ENCODE measurements around the gene PRR5L.

PRR5L gene

GRCh38 chr11:36432738-36433137 lies 136.7 kb downstream of the PRR5L start:
- TF ChIP-seq TAF1 (IDR thresholded peaks at IDR 0.05; ENCODE audit: low read depth, low read length), result no peak
- no peak for TF ChIP-seq POLR2A (IDR thresholded peaks at IDR 0.05; ENCODE audit: low read depth, low read length)
- TF ChIP-seq SPI1 (IDR thresholded peaks at IDR 0.05; ENCODE audit: low read depth, low read length), result no peak
- DNase-seq (ENCODE audit: insufficient read length, low spot score), result no peak
- FAIRE-seq, result no peak

- TF ChIP-seq TAF1 (IDR thresholded peaks at IDR 0.05; ENCODE audit: low read depth, low read length) (no peak), SPI1 (IDR thresholded peaks at IDR 0.05; ENCODE audit: low read depth, low read length) (no peak), POLR2AphosphoS5 (IDR thresholded peaks at IDR 0.05; ENCODE audit: low read depth, low read length) (no peak), PAX5 (IDR thresholded peaks at IDR 0.05; ENCODE audit: insufficient read depth, low read length, severe bottlenecking) (no peak), POLR2A (IDR thresholded peaks at IDR 0.05; ENCODE audit: low read depth, low read length) (no peak), POU2F2 (IDR thresholded peaks at IDR 0.05; ENCODE audit: low read depth, low read length) (no peak)
- FAIRE-seq (no peak), DNase-seq (ENCODE audit: insufficient read length, low spot score) (no peak)
These were observed 140.0 kb downstream of the PRR5L start for GRCh38 chr11:36436064-36436463.

- no peak for DNase-seq (ENCODE audit: insufficient read length, low spot score)
- no peak for TF ChIP-seq PAX5 (IDR thresholded peaks at IDR 0.05; ENCODE audit: insufficient read depth, low read length, severe bottlenecking)
- TF ChIP-seq POLR2AphosphoS5 (IDR thresholded peaks at IDR 0.05; ENCODE audit: low read depth, low read length), result no peak
- no peak for TF ChIP-seq POLR2A (IDR thresholded peaks at IDR 0.05; ENCODE audit: low read depth, low read length)
- TF ChIP-seq POU2F2 (IDR thresholded peaks at IDR 0.05; ENCODE audit: low read depth, low read length), result no peak
- no peak for TF ChIP-seq SPI1 (IDR thresholded peaks at IDR 0.05; ENCODE audit: low read depth, low read length)
- no peak for TF ChIP-seq TAF1 (IDR thresholded peaks at IDR 0.05; ENCODE audit: low read depth, low read length)
- no peak for FAIRE-seq
These were observed 140.5 kb downstream of the PRR5L start for GRCh38 chr11:36436589-36436988.

GRCh38 chr11:36437413-36437812 lies 141.3 kb downstream of the PRR5L start:
- DNase-seq (ENCODE audit: insufficient read length, low spot score), result no peak
- no peak for FAIRE-seq
- no peak for TF ChIP-seq POU2F2 (IDR thresholded peaks at IDR 0.05; ENCODE audit: low read depth, low read length)
- TF ChIP-seq POLR2A (IDR thresholded peaks at IDR 0.05; ENCODE audit: low read depth, low read length), result no peak
- TF ChIP-seq TAF1 (IDR thresholded peaks at IDR 0.05; ENCODE audit: low read depth, low read length), result no peak
- no peak for TF ChIP-seq PAX5 (IDR thresholded peaks at IDR 0.05; ENCODE audit: insufficient read depth, low read length, severe bottlenecking)
- TF ChIP-seq POLR2AphosphoS5 (IDR thresholded peaks at IDR 0.05; ENCODE audit: low read depth, low read length), result no peak
- TF ChIP-seq SPI1 (IDR thresholded peaks at IDR 0.05; ENCODE audit: low read depth, low read length), result no peak

GRCh38 chr11:36438126-36438525 lies 142.0 kb downstream of the PRR5L start:
- FAIRE-seq, result no peak
- DNase-seq (ENCODE audit: insufficient read length, low spot score), result no peak
- no peak for TF ChIP-seq TAF1 (IDR thresholded peaks at IDR 0.05; ENCODE audit: low read depth, low read length)
- TF ChIP-seq SPI1 (IDR thresholded peaks at IDR 0.05; ENCODE audit: low read depth, low read length), result no peak
- TF ChIP-seq POU2F2 (IDR thresholded peaks at IDR 0.05; ENCODE audit: low read depth, low read length), result no peak
- no peak for TF ChIP-seq POLR2AphosphoS5 (IDR thresholded peaks at IDR 0.05; ENCODE audit: low read depth, low read length)
- TF ChIP-seq PAX5 (IDR thresholded peaks at IDR 0.05; ENCODE audit: insufficient read depth, low read length, severe bottlenecking), result no peak
- no peak for TF ChIP-seq POLR2A (IDR thresholded peaks at IDR 0.05; ENCODE audit: low read depth, low read length)

- FAIRE-seq (no peak), DNase-seq (ENCODE audit: insufficient read length, low spot score) (no peak)
- TF ChIP-seq POU2F2 (IDR thresholded peaks at IDR 0.05; ENCODE audit: low read depth, low read length), result peak; percentile 77; the same call in 1 of the 2 replicates
- no peak for TF ChIP-seq POLR2A (IDR thresholded peaks at IDR 0.05; ENCODE audit: low read depth, low read length)
These were observed 145.6 kb downstream of the PRR5L start for GRCh38 chr11:36441610-36442208.

GRCh38 chr11:36443661-36444060 lies 147.6 kb downstream of the PRR5L start:
- FAIRE-seq, result no peak
- DNase-seq (ENCODE audit: insufficient read length, low spot score), result no peak
- TF ChIP-seq PAX5 (IDR thresholded peaks at IDR 0.05; ENCODE audit: insufficient read depth, low read length, severe bottlenecking) (no peak), POU2F2 (IDR thresholded peaks at IDR 0.05; ENCODE audit: low read depth, low read length) (no peak), SPI1 (IDR thresholded peaks at IDR 0.05; ENCODE audit: low read depth, low read length) (no peak)

GRCh38 chr11:36446135-36446534 lies 150.0 kb downstream of the PRR5L start:
- FAIRE-seq (no peak), DNase-seq (ENCODE audit: insufficient read length, low spot score) (no peak)
- TF ChIP-seq POU2F2 (IDR thresholded peaks at IDR 0.05; ENCODE audit: low read depth, low read length) (no peak), PAX5 (IDR thresholded peaks at IDR 0.05; ENCODE audit: insufficient read depth, low read length, severe bottlenecking) (no peak)

- DNase-seq (ENCODE audit: insufficient read length, low spot score) (no peak), FAIRE-seq (no peak)
- TF ChIP-seq TAF1 (IDR thresholded peaks at IDR 0.05; ENCODE audit: low read depth, low read length) (no peak), POLR2AphosphoS5 (IDR thresholded peaks at IDR 0.05; ENCODE audit: low read depth, low read length) (no peak)
These were observed 151.4 kb downstream of the PRR5L start for GRCh38 chr11:36447514-36447913.

- DNase-seq (ENCODE audit: insufficient read length, low spot score), result no peak
- TF ChIP-seq TAF1 (IDR thresholded peaks at IDR 0.05; ENCODE audit: low read depth, low read length), result no peak
- TF ChIP-seq POU2F2 (IDR thresholded peaks at IDR 0.05; ENCODE audit: low read depth, low read length), result no peak
- TF ChIP-seq POLR2A (IDR thresholded peaks at IDR 0.05; ENCODE audit: low read depth, low read length), result no peak
- no peak for TF ChIP-seq POLR2AphosphoS5 (IDR thresholded peaks at IDR 0.05; ENCODE audit: low read depth, low read length)
- no peak for TF ChIP-seq SPI1 (IDR thresholded peaks at IDR 0.05; ENCODE audit: low read depth, low read length)
- no peak for TF ChIP-seq PAX5 (IDR thresholded peaks at IDR 0.05; ENCODE audit: insufficient read depth, low read length, severe bottlenecking)
- no peak for FAIRE-seq
These were observed 151.9 kb downstream of the PRR5L start for GRCh38 chr11:36447947-36448346.

- TF ChIP-seq POLR2A (IDR thresholded peaks at IDR 0.05; ENCODE audit: low read depth, low read length) (no peak), SPI1 (IDR thresholded peaks at IDR 0.05; ENCODE audit: low read depth, low read length) (peak; percentile 67)
- DNase-seq (ENCODE audit: insufficient read length, low spot score) (no peak), FAIRE-seq (no peak)
These were observed 153.5 kb downstream of the PRR5L start for GRCh38 chr11:36449561-36450096.

Data from GM12891 (cell line).